ENCODE measurements around the gene CST6. TPM values are rescaled to one million over a fixed set of nuclear protein-coding genes. Genes with fewer than 3 reads are reported as not detected.

Gene CST6
- total RNA-seq, 1 donor from 2014 or later, result not detected

DNA sequence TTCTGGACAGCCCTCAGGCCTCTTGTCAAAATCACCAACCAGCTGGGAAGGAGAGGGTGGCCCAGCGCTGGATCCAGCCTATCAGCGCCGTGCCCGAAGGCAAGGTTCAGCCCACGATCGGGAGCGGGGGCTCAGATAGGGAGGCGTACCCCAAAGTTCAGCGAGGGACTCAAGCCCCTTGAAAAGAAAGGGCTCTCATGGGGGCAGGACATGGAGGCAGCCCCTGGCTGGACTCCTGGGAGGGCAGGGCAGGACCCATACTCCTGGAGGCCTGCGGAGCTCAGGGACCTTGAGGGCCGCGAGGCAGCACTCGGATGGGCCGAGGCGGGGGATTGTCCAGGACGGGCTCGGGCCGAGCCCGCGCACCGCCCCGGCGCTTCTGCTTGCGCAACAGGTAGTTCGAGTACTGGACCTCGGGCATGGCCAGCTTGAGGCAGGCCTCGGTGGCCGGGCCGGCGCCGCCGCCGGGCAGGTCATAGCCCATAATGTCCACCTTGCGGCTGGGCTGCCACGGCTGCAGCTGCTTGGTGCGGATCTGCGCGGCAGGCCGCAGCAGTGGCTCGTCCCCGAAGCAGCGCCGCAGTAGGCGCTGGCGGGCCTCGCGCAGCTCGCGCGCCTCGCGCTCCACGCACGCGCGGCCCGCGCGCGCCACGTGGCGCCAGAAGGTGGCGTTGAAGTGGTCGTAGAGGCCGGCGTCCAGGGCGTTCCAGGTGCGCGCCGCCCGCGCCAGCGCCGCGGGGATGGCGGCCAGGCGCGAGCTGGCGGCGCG, 30.6 kb downstream of the CST6 start:
- CTCF ChIA-PET, result no interaction called here
- H3K9me3 Mint-ChIP-seq, result no peaks in the 10 kb centered on the region
- no peak for DNase-seq
- TF ChIP-seq, protein P1, sequence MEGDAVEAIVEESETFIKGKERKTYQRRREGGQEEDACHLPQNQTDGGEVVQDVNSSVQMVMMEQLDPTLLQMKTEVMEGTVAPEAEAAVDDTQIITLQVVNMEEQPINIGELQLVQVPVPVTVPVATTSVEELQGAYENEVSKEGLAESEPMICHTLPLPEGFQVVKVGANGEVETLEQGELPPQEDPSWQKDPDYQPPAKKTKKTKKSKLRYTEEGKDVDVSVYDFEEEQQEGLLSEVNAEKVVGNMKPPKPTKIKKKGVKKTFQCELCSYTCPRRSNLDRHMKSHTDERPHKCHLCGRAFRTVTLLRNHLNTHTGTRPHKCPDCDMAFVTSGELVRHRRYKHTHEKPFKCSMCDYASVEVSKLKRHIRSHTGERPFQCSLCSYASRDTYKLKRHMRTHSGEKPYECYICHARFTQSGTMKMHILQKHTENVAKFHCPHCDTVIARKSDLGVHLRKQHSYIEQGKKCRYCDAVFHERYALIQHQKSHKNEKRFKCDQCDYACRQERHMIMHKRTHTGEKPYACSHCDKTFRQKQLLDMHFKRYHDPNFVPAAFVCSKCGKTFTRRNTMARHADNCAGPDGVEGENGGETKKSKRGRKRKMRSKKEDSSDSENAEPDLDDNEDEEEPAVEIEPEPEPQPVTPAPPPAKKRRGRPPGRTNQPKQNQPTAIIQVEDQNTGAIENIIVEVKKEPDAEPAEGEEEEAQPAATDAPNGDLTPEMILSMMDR (IDR thresholded peaks at IDR 0.05), result no peak
- no peaks in the 10 kb centered on the region for H3K36me3 Mint-ChIP-seq (ENCODE audit: low read depth)
- ATAC-seq (ENCODE audit: low read depth), result no peak
- no peak overlapping the region for H3K27ac Mint-ChIP-seq
- H3K4me1 Mint-ChIP-seq, result peaks cover 7% of the 10 kb centered on the region
- H3K4me3 Mint-ChIP-seq, result no peak overlapping the region
- POLR2A ChIA-PET, result no interaction called here
- H3K27me3 Mint-ChIP-seq, result peaks cover under 1% of the 10 kb centered on the region
- intact Hi-C loops (cut with micrococcal nuclease), result no loop called here

DNA sequence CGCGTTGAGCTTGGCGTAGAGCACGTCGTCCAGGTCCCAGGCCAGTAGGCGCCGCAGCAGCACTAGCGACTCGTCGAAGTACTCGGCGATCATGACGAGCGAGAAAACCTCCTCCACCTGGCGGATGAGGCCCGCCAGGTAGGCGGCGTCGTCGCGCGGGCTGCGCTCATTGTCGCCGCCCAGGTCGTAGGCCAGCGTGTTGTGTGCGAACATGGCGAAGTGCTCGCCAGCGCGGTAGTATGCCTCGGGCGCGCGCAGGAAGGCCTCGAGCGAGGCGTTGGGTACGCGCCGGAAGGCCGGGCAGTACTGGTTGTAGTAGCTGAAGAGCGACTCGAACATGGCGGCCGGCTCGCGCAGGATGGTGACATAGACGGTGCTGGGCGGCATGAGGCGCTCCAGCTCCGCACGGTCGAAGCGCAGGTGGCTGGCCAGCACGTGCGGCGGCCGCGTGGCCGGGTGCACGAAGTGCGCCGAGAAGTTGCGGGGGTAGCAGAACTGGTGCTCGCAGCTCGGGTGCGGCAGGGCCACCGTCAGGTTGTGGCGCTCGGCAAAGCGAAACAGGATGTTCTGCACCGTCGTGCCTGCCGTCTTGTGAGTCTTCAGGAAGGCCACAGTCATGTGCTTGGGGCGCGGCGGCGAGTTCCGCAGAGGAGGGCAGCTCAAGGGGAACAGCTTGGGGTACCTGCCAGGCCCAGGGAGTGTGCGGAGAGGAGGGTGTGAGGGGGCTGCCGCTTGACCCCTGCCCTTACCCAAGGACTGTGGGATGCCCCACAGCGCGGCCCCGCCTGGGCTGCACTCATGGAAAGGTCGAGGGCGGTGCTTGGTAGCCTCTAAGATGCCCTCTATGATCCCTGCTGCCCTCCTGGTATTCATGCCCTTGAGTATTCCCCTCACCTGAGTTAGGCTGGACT, 31.4 kb downstream of the CST6 start:
- H3K27me3 Mint-ChIP-seq, result peaks cover 5% of the 10 kb centered on the region
- H3K36me3 Mint-ChIP-seq (ENCODE audit: low read depth), result no peaks in the 10 kb centered on the region
- POLR2A ChIA-PET, result interaction anchor here (0.5 kb wide), 1 partner anchor 29 kb away, joined by 8 read pairs; no protein-coding TSS in a partner anchor
- CTCF ChIA-PET, result interaction anchor here (1.9 to 3.1 kb wide), 2 partner anchors 92 to 99 kb away, joined by 7 to 24 read pairs; no protein-coding TSS in a partner anchor
- DNase-seq (no peak), ATAC-seq (ENCODE audit: low read depth) (no peak)
- TF ChIP-seq, protein P1 (IDR thresholded peaks at IDR 0.05), result no peak
- intact Hi-C loops (cut with micrococcal nuclease), result no loop called here
- no peaks in the 10 kb centered on the region for H3K9me3 Mint-ChIP-seq
- peaks cover 7% of the 10 kb centered on the region for H3K4me1 Mint-ChIP-seq
- no peak overlapping the region for H3K27ac Mint-ChIP-seq
- no peak overlapping the region for H3K4me3 Mint-ChIP-seq

DNA sequence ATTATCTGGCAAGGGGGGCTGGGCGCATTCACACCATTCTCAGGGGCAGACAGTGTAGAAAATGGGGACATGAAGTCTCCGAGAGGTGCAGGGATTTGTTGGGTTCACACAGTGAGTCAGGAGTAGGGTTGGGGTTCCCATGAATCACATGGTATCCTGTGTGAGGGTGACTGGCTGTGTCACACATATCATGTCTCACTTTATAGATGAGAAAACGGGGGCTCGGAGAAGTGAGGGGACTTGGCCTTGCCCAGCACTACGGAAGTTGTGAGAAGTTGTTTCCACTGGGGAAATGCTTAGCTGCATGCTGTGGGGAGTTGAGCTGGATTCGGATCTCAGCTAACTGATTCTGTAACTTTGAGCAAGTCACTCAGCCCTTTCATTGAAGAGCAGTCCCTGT, 32.9 kb downstream of the CST6 start:
- ATAC-seq (ENCODE audit: low read depth) (no peak), DNase-seq (no peak)
- Mint-ChIP-seq H3K4me3 (no peak overlapping the region), H3K9me3 (no peaks in the 10 kb centered on the region), H3K4me1 (peaks cover 9% of the 10 kb centered on the region), H3K36me3 (ENCODE audit: low read depth) (no peaks in the 10 kb centered on the region), H3K27ac (no peak overlapping the region), H3K27me3 (peaks cover 8% of the 10 kb centered on the region)
- ChIA-PET POLR2A (interaction anchor here (0.8 to 1.2 kb wide), 3 partner anchors 42 to 333 kb away, joined by 3 to 4 read pairs (median 4); partner anchors contain the start of genes BANF1, CCDC85B and KAT5), CTCF (interaction anchor here (0.8 to 3.1 kb wide), 27 partner anchors 9 to 337 kb away, joined by 3 to 24 read pairs (median 5); partner anchors contain the start of genes BANF1, EIF1AD, KAT5 and MUS81)
- intact Hi-C loops (cut with micrococcal nuclease), result loop anchor here (1.0 kb wide), 2 partner anchors 24 to 90 kb away; no protein-coding TSS in a partner anchor
- TF ChIP-seq, protein P1 (IDR thresholded peaks at IDR 0.05), result peak; percentile 7

DNA sequence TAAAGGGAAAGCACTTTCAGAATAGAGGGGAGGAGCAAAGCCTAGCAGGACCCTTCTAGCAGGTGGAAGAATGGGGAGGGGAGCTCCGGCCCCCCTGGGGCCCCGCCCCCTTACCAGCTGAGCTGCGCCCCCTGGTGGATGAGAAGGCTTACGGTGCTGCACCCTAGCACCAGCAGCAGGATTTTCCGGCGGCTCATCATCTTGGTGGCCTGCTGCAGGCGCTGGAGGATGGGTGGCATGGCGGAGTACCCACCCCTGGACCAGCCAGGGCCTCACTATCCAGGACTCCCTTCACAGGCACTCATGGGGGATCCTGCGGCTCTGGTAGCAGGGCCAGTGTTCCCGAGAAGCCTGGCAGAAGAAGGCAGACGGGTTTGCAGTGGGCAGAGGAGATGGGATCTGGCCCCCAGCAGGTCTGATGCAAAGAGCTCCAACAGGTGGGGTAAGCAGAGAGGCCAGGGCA, 33.4 kb downstream of the CST6 start:
- intact Hi-C loops (cut with micrococcal nuclease), result loop anchor here (1.0 kb wide), 2 partner anchors 23 to 89 kb away; no protein-coding TSS in a partner anchor
- Mint-ChIP-seq H3K27me3 (peaks cover 8% of the 10 kb centered on the region), H3K9me3 (no peaks in the 10 kb centered on the region), H3K4me1 (peaks cover 9% of the 10 kb centered on the region), H3K4me3 (no peak overlapping the region), H3K36me3 (ENCODE audit: low read depth) (no peaks in the 10 kb centered on the region), H3K27ac (no peak overlapping the region)
- TF ChIP-seq, protein P1 (IDR thresholded peaks at IDR 0.05), result peak; percentile 63
- ChIA-PET CTCF (interaction anchor here (0.8 to 3.1 kb wide), 26 partner anchors 9 to 338 kb away, joined by 3 to 24 read pairs (median 5); partner anchors contain the start of genes BANF1, EIF1AD, KAT5 and MUS81), POLR2A (interaction anchor here (0.6 to 1.2 kb wide), 4 partner anchors 17 to 333 kb away, joined by 3 to 4 read pairs (median 4); partner anchors contain the start of genes BANF1, CCDC85B and KAT5)
- DNase-seq (peak; percentile 79), ATAC-seq (ENCODE audit: low read depth) (peak; percentile 99)

Data from activated B cell treated with CpG ODN at 0.5 μM for 24 hours (primary cell).